ENCODE data around the gene PLCD4. TPM values are rescaled to one million over a fixed set of nuclear protein-coding genes. Genes with fewer than 3 reads are reported as not detected.
A peak's percentile ranks its signal among the peaks of the same experiment; 100 is the strongest.

PLCD4 gene
- total and polyA plus RNA-seq, 10 of the 15 experiments (the other 5 are each of a cell fraction or from before 2014, with no cell fraction given): under 0.01 to 1.5 (median 0.23) TPM; not detected in 2

DNA sequence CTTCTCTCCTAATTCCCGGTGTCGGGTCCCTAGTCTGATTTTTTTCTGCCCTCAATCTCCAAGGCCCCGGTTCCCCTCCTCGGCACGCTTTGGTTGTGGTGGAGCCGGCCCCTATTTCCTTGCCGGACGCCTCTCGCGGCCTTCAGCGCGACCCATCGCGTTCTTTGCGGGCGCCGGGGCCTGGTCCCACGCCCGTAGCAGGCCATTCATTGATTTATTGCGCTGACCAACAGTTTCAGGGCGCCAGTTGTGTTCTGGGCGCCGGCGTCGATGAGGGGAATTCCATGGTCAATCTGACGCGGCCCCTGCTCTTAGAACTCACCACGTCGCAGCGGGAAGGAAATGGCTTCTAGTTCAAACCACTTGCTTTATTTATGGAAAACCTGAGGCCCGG lies 38.7 kb upstream of the PLCD4 start (continued):
- no peak for TF ChIP-seq ZBTB40 (IDR thresholded peaks at IDR 0.05; ENCODE audit: borderline replicate concordance)
- TF ChIP-seq, protein P1, sequence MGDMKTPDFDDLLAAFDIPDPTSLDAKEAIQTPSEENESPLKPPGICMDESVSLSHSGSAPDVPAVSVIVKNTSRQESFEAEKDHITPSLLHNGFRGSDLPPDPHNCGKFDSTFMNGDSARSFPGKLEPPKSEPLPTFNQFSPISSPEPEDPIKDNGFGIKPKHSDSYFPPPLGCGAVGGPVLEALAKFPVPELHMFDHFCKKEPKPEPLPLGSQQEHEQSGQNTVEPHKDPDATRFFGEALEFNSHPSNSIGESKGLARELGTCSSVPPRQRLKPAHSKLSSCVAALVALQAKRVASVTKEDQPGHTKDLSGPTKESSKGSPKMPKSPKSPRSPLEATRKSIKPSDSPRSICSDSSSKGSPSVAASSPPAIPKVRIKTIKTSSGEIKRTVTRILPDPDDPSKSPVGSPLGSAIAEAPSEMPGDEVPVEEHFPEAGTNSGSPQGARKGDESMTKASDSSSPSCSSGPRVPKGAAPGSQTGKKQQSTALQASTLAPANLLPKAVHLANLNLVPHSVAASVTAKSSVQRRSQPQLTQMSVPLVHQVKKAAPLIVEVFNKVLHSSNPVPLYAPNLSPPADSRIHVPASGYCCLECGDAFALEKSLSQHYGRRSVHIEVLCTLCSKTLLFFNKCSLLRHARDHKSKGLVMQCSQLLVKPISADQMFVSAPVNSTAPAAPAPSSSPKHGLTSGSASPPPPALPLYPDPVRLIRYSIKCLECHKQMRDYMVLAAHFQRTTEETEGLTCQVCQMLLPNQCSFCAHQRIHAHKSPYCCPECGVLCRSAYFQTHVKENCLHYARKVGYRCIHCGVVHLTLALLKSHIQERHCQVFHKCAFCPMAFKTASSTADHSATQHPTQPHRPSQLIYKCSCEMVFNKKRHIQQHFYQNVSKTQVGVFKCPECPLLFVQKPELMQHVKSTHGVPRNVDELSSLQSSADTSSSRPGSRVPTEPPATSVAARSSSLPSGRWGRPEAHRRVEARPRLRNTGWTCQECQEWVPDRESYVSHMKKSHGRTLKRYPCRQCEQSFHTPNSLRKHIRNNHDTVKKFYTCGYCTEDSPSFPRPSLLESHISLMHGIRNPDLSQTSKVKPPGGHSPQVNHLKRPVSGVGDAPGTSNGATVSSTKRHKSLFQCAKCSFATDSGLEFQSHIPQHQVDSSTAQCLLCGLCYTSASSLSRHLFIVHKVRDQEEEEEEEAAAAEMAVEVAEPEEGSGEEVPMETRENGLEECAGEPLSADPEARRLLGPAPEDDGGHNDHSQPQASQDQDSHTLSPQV (IDR thresholded peaks at IDR 0.05): no peak
- no peak for TF ChIP-seq EGR1 (IDR thresholded peaks at IDR 0.05; ENCODE audit: borderline replicate concordance in 1 of 2, low read depth in 2 of 2, low read length in 2 of 2)
- no peak for TF ChIP-seq ZBTB33 (IDR thresholded peaks at IDR 0.05)
- TF ChIP-seq, protein P2, sequence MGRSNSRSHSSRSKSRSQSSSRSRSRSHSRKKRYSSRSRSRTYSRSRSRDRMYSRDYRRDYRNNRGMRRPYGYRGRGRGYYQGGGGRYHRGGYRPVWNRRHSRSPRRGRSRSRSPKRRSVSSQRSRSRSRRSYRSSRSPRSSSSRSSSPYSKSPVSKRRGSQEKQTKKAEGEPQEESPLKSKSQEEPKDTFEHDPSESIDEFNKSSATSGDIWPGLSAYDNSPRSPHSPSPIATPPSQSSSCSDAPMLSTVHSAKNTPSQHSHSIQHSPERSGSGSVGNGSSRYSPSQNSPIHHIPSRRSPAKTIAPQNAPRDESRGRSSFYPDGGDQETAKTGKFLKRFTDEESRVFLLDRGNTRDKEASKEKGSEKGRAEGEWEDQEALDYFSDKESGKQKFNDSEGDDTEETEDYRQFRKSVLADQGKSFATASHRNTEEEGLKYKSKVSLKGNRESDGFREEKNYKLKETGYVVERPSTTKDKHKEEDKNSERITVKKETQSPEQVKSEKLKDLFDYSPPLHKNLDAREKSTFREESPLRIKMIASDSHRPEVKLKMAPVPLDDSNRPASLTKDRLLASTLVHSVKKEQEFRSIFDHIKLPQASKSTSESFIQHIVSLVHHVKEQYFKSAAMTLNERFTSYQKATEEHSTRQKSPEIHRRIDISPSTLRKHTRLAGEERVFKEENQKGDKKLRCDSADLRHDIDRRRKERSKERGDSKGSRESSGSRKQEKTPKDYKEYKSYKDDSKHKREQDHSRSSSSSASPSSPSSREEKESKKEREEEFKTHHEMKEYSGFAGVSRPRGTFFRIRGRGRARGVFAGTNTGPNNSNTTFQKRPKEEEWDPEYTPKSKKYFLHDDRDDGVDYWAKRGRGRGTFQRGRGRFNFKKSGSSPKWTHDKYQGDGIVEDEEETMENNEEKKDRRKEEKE (IDR thresholded peaks at IDR 0.05): no peak
- no peak for TF ChIP-seq PBX3 (IDR thresholded peaks at IDR 0.05; ENCODE audit: insufficient replicate concordance, low read depth, low read length)
- no peak for TF ChIP-seq WRNIP1 (IDR thresholded peaks at IDR 0.05; ENCODE audit: borderline replicate concordance, low read depth, low read length)
- 0 out of 2 replicates have a peak, but pooled peaks have one; percentile 50 for TF ChIP-seq MXI1 (IDR thresholded peaks at IDR 0.05; ENCODE audit: low read depth, low read length)
- TF ChIP-seq KLF5 (IDR thresholded peaks at IDR 0.05; ENCODE audit: partially characterized antibody): no peak
- TF ChIP-seq, protein P3, sequence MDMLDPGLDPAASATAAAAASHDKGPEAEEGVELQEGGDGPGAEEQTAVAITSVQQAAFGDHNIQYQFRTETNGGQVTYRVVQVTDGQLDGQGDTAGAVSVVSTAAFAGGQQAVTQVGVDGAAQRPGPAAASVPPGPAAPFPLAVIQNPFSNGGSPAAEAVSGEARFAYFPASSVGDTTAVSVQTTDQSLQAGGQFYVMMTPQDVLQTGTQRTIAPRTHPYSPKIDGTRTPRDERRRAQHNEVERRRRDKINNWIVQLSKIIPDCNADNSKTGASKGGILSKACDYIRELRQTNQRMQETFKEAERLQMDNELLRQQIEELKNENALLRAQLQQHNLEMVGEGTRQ (IDR thresholded peaks at IDR 0.05; ENCODE audit: borderline replicate concordance, low read depth, low read length): no peak
- TF ChIP-seq SMC3 (IDR thresholded peaks at IDR 0.05; ENCODE audit: borderline replicate concordance, low read length): no peak
- no peak for TF ChIP-seq SIX5 (IDR thresholded peaks at IDR 0.05; ENCODE audit: low read depth, low read length, severe bottlenecking)
- TF ChIP-seq BCL11A (IDR thresholded peaks at IDR 0.05; ENCODE audit: low read depth, low read length): no peak

Measured in GM12878 (cell line).